ENCODE measurements around the gene KDM3A. TPM values are rescaled to one million over a fixed set of nuclear protein-coding genes. Genes with fewer than 3 reads are reported as not detected.

Gene KDM3A
- total and polyA plus RNA-seq, 2 of the 8 experiments (the other 6 are each of a cell fraction or from before 2014, with no cell fraction given): 15.8 to 29.2 TPM

- H4K20me1 ChIP-seq (replicated peaks in 1 of 2; ENCODE audit: control insufficient read depth in 1 of 2, insufficient read depth in 2 of 2, low read length in 2 of 2): no peaks in the 10 kb centered on the region
- H3K18ac ChIP-seq (ENCODE audit: extremely low read depth, low read length): no peak overlapping the region
- H2BK5ac ChIP-seq (ENCODE audit: low read depth, low read length): no peak overlapping the region
- no peak overlapping the region for H3K23ac ChIP-seq (ENCODE audit: insufficient read length)
- no peak overlapping the region for H3K27ac ChIP-seq (ENCODE audit: low read depth, low read length)
- FAIRE-seq: no peak
- H2BK12ac ChIP-seq (ENCODE audit: low read depth, low read length): no peak overlapping the region
- no peaks in the 10 kb centered on the region for H3K9me3 ChIP-seq (ENCODE audit: insufficient read depth in 2 of 2, low read depth in 1 of 2, low read length in 1 of 2)
- no peak overlapping the region for H3K14ac ChIP-seq (ENCODE audit: insufficient read length)
- H3K56ac ChIP-seq (replicated peaks; ENCODE audit: insufficient read length, low read depth, low read length): no peak overlapping the region
- H3K79me1 ChIP-seq (ENCODE audit: low read depth, low read length): no peaks in the 10 kb centered on the region
- no peak overlapping the region for H3K4ac ChIP-seq (replicated peaks; ENCODE audit: insufficient read length, low read depth, low read length)
- H2BK120ac ChIP-seq (replicated peaks; ENCODE audit: low read depth, low read length): no peak overlapping the region
- no peak overlapping the region for H4K8ac ChIP-seq (ENCODE audit: extremely low read depth, insufficient read depth, low read length)
- DNase-seq (ENCODE audit: low read depth in 1 of 2, low spot score in 2 of 2): no peak
- H3K27me3 ChIP-seq (replicated peaks in 1 of 4; ENCODE audit: control insufficient read depth in 3 of 4, extremely low read depth in 1 of 4, insufficient read depth in 3 of 4, low read length in 3 of 4): no peaks in the 10 kb centered on the region
- H4K5ac ChIP-seq (ENCODE audit: insufficient read length, low read depth, low read length): no peak overlapping the region
- H3K4me2 ChIP-seq (ENCODE audit: insufficient read depth in 1 of 2, low read depth in 2 of 2, low read length in 2 of 2): no peak overlapping the region
- H3K79me2 ChIP-seq (ENCODE audit: control insufficient read depth in 1 of 2, insufficient read depth in 2 of 2, low read length in 2 of 2): no peaks in the 10 kb centered on the region
- H2BK15ac ChIP-seq (ENCODE audit: low read length): no peak overlapping the region
- no peak overlapping the region for H3K4me3 ChIP-seq (ENCODE audit: extremely low read depth in 1 of 4, insufficient read depth in 2 of 4, low read depth in 3 of 4, low read length in 4 of 4)
- no peak overlapping the region for H3K9ac ChIP-seq (replicated peaks in 1 of 4; ENCODE audit: extremely low read depth in 1 of 4, low read depth in 3 of 4, low read length in 3 of 4)
- peaks cover 0 to 9% (median 2%) of the 10 kb centered on the region in 4 experiments; a peak in 2 of 8 replicates for H3K36me3 ChIP-seq (ENCODE audit: control insufficient read depth in 2 of 4, insufficient read depth in 4 of 4, low read length in 3 of 4)
- no peak overlapping the region for H2AK5ac ChIP-seq (ENCODE audit: low read depth, low read length)
- H2AFZ ChIP-seq (ENCODE audit: low read length): no peak overlapping the region
- POLR2A ChIA-PET (ENCODE audit: partially characterized antibody): no interaction called here
- no peak overlapping the region for H4K91ac ChIP-seq (replicated peaks; ENCODE audit: insufficient read length, low read length)
- TF ChIP-seq NRF1 (IDR thresholded peaks at IDR 0.05; ENCODE audit: low read depth, low read length) (no peak), GABPA (IDR thresholded peaks at IDR 0.05; ENCODE audit: borderline replicate concordance, insufficient read depth, low read length) (no peak), POU5F1 (IDR thresholded peaks at IDR 0.05; ENCODE audit: low read depth, low read length) (no peak), TCF12 (IDR thresholded peaks at IDR 0.05; ENCODE audit: low read depth, low read length) (no peak), SP2 (IDR thresholded peaks at IDR 0.05; ENCODE audit: low read length) (no peak), ATF2 (IDR thresholded peaks at IDR 0.05; ENCODE audit: low read length) (no peak), TBP (IDR thresholded peaks at IDR 0.05; ENCODE audit: low read depth, low read length) (no peak)
- H3K4me1 ChIP-seq (replicated peaks in 1 of 4; ENCODE audit: control insufficient read depth in 3 of 4, insufficient read depth in 4 of 4, low read length in 3 of 4): no peaks in the 10 kb centered on the region
- no peaks in the 10 kb centered on the region for H3K23me2 ChIP-seq (ENCODE audit: low read depth, low read length)
- WGBS, 2 experiments (ENCODE audit: extremely low coverage in 1 of 2, insufficient coverage in 1 of 2, insufficient read length in 1 of 2, insufficient replicate concordance in 2 of 2, low coverage in 1 of 2, low lambda C conversion rate in 2 of 2, missing lambda C conversion rate in 1 of 2): 89% methylated on average over 4 of the region's 4 CpGs; no CpG with 5 or more reads in 1 of the 2 experiments
- CTCF ChIA-PET (ENCODE audit: partially characterized antibody): no interaction called here
- H2BK20ac ChIP-seq (ENCODE audit: low read length): no peak overlapping the region
These were observed 69.3 kb downstream of the KDM3A start for GRCh38 chr2:86510436-86510933.
